ENCODE data around the gene KANSL1. TPM values are rescaled to one million over a fixed set of nuclear protein-coding genes. Genes with fewer than 3 reads are reported as not detected.
A peak's percentile ranks its signal among the peaks of the same experiment; 100 is the strongest.
"Not testable (repeated sequence)": the region's sequence is repeated elsewhere in the genome, so short reads cannot be mapped to it uniquely, and the experiment has no call there.

KANSL1 gene
- 61.4 to 75.8 TPM (median 68.8 TPM) in 3 replicates for total RNA-seq
- long read RNA-seq, transcript KANSL1-210 (1 exons, 1,493 nt) = major isoform, 5 of 15 reads
- long read RNA-seq, partial matches to known transcripts = 2 of 15 reads
- long read RNA-seq, other reads (novel, unspliced or antisense) = 8 of 15 reads

GRCh38 chr17:46193151-46193625 lies at the start of gene KANSL1:
KANSL1 (minus strand) TSS chr17:46193429; CDS start chr17:46172143, 21,286 bp downstream.
- Mint-ChIP-seq H3K27me3 (ENCODE audit: low read depth) (no peaks in the 10 kb centered on the region), H3K4me3 (ENCODE audit: unreplicated experiment) (peak within 1 kb of the TSS; percentile 88), H3K9me3 (ENCODE audit: low read depth) (no peaks in the 10 kb centered on the region), H3K36me3 (ENCODE audit: low read depth) (peaks cover 1% of the 10 kb centered on the region), H3K4me1 (ENCODE audit: low read depth) (peaks cover 56% of the 10 kb centered on the region), H3K27ac (ENCODE audit: unreplicated experiment) (peak within 1 kb of the TSS; percentile 99)
- DNase-seq (ENCODE audit: low spot score) = no peak
- TF ChIP-seq CTCF (IDR thresholded peaks at IDR 0.05) = no peak

GRCh38 chr17:46231359-46231758 lies 38.1 kb upstream of the KANSL1 start:
- not testable (repeated sequence) for H3K36me3 Mint-ChIP-seq (ENCODE audit: low read depth); H3K27ac Mint-ChIP-seq (ENCODE audit: unreplicated experiment); H3K27me3 Mint-ChIP-seq (ENCODE audit: low read depth); H3K4me3 Mint-ChIP-seq (ENCODE audit: unreplicated experiment); H3K9me3 Mint-ChIP-seq (ENCODE audit: low read depth); H3K4me1 Mint-ChIP-seq (ENCODE audit: low read depth); DNase-seq (ENCODE audit: low spot score)

GRCh38 chr17:46225274-46225794 lies 32.1 kb upstream of the KANSL1 start:
- not testable (repeated sequence) for H3K4me1 Mint-ChIP-seq (ENCODE audit: low read depth); H3K9me3 Mint-ChIP-seq (ENCODE audit: low read depth); H3K27me3 Mint-ChIP-seq (ENCODE audit: low read depth); H3K36me3 Mint-ChIP-seq (ENCODE audit: low read depth)
- Mint-ChIP-seq H3K4me3 (ENCODE audit: unreplicated experiment) (peak overlapping the region; percentile 91), H3K27ac (ENCODE audit: unreplicated experiment) (peak overlapping the region; percentile 85)
- peak; percentile 98 for DNase-seq (ENCODE audit: low spot score)

- peak overlapping the region; percentile 91 for H3K4me3 Mint-ChIP-seq (ENCODE audit: unreplicated experiment)
- H3K27ac Mint-ChIP-seq (ENCODE audit: unreplicated experiment) = not testable (repeated sequence)
Observed at GRCh38 chr17:46224864-46225263, 31.6 kb upstream of the KANSL1 start.

GRCh38 chr17:46223041-46223440 lies 29.8 kb upstream of the KANSL1 start:
- DNase-seq (ENCODE audit: low spot score); H3K36me3 Mint-ChIP-seq (ENCODE audit: low read depth); H3K4me1 Mint-ChIP-seq (ENCODE audit: low read depth); H3K27me3 Mint-ChIP-seq (ENCODE audit: low read depth); H3K27ac Mint-ChIP-seq (ENCODE audit: unreplicated experiment); H3K9me3 Mint-ChIP-seq (ENCODE audit: low read depth); H3K4me3 Mint-ChIP-seq (ENCODE audit: unreplicated experiment): not testable (repeated sequence)

More at GRCh38 chr17:46224864-46225263, 31.6 kb upstream of the KANSL1 start:
- not testable (repeated sequence) for DNase-seq (ENCODE audit: low spot score); H3K36me3 Mint-ChIP-seq (ENCODE audit: low read depth); H3K9me3 Mint-ChIP-seq (ENCODE audit: low read depth); H3K27me3 Mint-ChIP-seq (ENCODE audit: low read depth); H3K4me1 Mint-ChIP-seq (ENCODE audit: low read depth)

GRCh38 chr17:46216682-46217081 lies 23.5 kb upstream of the KANSL1 start:
- no peaks in the 10 kb centered on the region for H3K9me3 Mint-ChIP-seq (ENCODE audit: low read depth)
- no peak overlapping the region for H3K4me3 Mint-ChIP-seq (ENCODE audit: unreplicated experiment)
- no peak for DNase-seq (ENCODE audit: low spot score)
- H3K36me3 Mint-ChIP-seq (ENCODE audit: low read depth) = peaks cover 14% of the 10 kb centered on the region
- H3K27me3 Mint-ChIP-seq (ENCODE audit: low read depth) = no peaks in the 10 kb centered on the region
- peaks cover 15% of the 10 kb centered on the region for H3K4me1 Mint-ChIP-seq (ENCODE audit: low read depth)
- no peak overlapping the region for H3K27ac Mint-ChIP-seq (ENCODE audit: unreplicated experiment)
- no peak for TF ChIP-seq CTCF (IDR thresholded peaks at IDR 0.05)

GRCh38 chr17:46212634-46213435 lies 19.6 kb upstream of the KANSL1 start:
- peaks cover 12% of the 10 kb centered on the region for H3K36me3 Mint-ChIP-seq (ENCODE audit: low read depth)
- peak overlapping the region; percentile 15 for H3K27ac Mint-ChIP-seq (ENCODE audit: unreplicated experiment)
- no peaks in the 10 kb centered on the region for H3K9me3 Mint-ChIP-seq (ENCODE audit: low read depth)
- H3K27me3 Mint-ChIP-seq (ENCODE audit: low read depth) = no peaks in the 10 kb centered on the region
- no peak for DNase-seq (ENCODE audit: low spot score)
- H3K4me1 Mint-ChIP-seq (ENCODE audit: low read depth) = peaks cover 23% of the 10 kb centered on the region
- no peak overlapping the region for H3K4me3 Mint-ChIP-seq (ENCODE audit: unreplicated experiment)
- peak; percentile 96 for TF ChIP-seq CTCF (IDR thresholded peaks at IDR 0.05)
